ENCODE data around the gene ECHS1. TPM values are rescaled to one million over a fixed set of nuclear protein-coding genes. Genes with fewer than 3 reads are reported as not detected.

Gene ECHS1
- polyA plus RNA-seq, 1 of the 3 experiments (the other 2 are of a cell fraction), result 97.8 TPM

- peaks cover 7 to 28% of the 10 kb centered on the region in 2 experiments; a peak in 2 of 4 replicates for H3K4me1 ChIP-seq (ENCODE audit: control insufficient read depth in 1 of 2, insufficient read depth in 2 of 2, low read depth in 1 of 2, low read length in 1 of 2)
- ChIA-PET CTCF (interaction anchor here (0.6 to 4.7 kb wide), 42 partner anchors 10 to 290 kb away, joined by 3 to 73 read pairs (median 4); partner anchors contain the start of genes ECHS1, FUOM, MTG1 and PRAP1), POLR2A (interaction anchor here (0.6 kb wide), 1 partner anchor 290 kb away, joined by 3 read pairs; no protein-coding TSS in a partner anchor)
- H3K4me2 ChIP-seq, result peak overlapping the region; percentile 67
- H3K36me3 ChIP-seq (replicated peaks in 1 of 2; ENCODE audit: control insufficient read depth in 1 of 2, insufficient read depth in 2 of 2, low read length in 1 of 2), result no peaks in the 10 kb centered on the region
- WGBS (ENCODE audit: low lambda C conversion rate), result 16% methylated on average over 34 of the region's 37 CpGs
- TF ChIP-seq CTCF (IDR thresholded peaks at IDR 0.05), result peak; percentile 92
- no peak for TF ChIP-seq POLR2AphosphoS5 (IDR thresholded peaks at IDR 0.05; ENCODE audit: low read depth, low read length)
- TF ChIP-seq JUND (IDR thresholded peaks at IDR 0.05), result no peak
- TF ChIP-seq RAD21 (IDR thresholded peaks at IDR 0.05; ENCODE audit: low read length), result peak; percentile 87
- no peak for TF ChIP-seq USF1 (IDR thresholded peaks at IDR 0.05; ENCODE audit: borderline replicate concordance, low read depth)
- no peak for TF ChIP-seq RCOR1 (IDR thresholded peaks at IDR 0.05; ENCODE audit: low read length)
- TF ChIP-seq SMC3 (IDR thresholded peaks at IDR 0.05; ENCODE audit: low read depth, low read length), result peak; percentile 80
- TF ChIP-seq CHD2 (IDR thresholded peaks at IDR 0.05; ENCODE audit: low read length, partially characterized antibody), result no peak
- TF ChIP-seq EZH2phosphoT487 (IDR thresholded peaks at IDR 0.05; ENCODE audit: borderline replicate concordance, low read depth), result no peak
- TF ChIP-seq FOXJ3 (CRISPR knock-in tag; IDR thresholded peaks at IDR 0.05), result no peak
- DNase-seq, result peak; percentile 90
- H3K27me3 ChIP-seq (ENCODE audit: insufficient read depth), result peaks cover 27% of the 10 kb centered on the region
- peak overlapping the region; percentile 2 to 37; a peak in 2 of 4 replicates for H3K4me3 ChIP-seq (ENCODE audit: low read depth in 2 of 2, low read length in 1 of 2)
- no peaks in the 10 kb centered on the region for H4K20me1 ChIP-seq (ENCODE audit: insufficient read depth)
- no peaks in the 10 kb centered on the region for H3K9me3 ChIP-seq
- peaks cover 7% of the 10 kb centered on the region for H3F3A ChIP-seq (replicated peaks; ENCODE audit: insufficient read depth)
- no peak overlapping the region for H3K27ac ChIP-seq (ENCODE audit: low read depth in 2 of 2, low read length in 1 of 2)
- peak overlapping the region; percentile 48; the same call in 1 of the 2 replicates for H2AFZ ChIP-seq (ENCODE audit: low read depth)
- no peak overlapping the region for H3K9ac ChIP-seq
- no peaks in the 10 kb centered on the region for H3K79me2 ChIP-seq (ENCODE audit: insufficient read depth)
- no peaks in the 10 kb centered on the region for H3K9me2 ChIP-seq
Measured at GRCh38 chr10:133329491-133330202, 43.5 kb downstream of the ECHS1 start.

GRCh38 chr10:133328358-133329343 lies 44.5 kb downstream of the ECHS1 start:
- Histone ChIP-seq H3F3A (replicated peaks; ENCODE audit: insufficient read depth) (peaks cover 7% of the 10 kb centered on the region), H3K4me2 (no peak overlapping the region), H3K4me3 (ENCODE audit: low read depth in 2 of 2, low read length in 1 of 2) (no peak overlapping the region), H4K20me1 (ENCODE audit: insufficient read depth) (no peaks in the 10 kb centered on the region), H2AFZ (ENCODE audit: low read depth) (no peak overlapping the region), H3K27me3 (ENCODE audit: insufficient read depth) (peaks cover 24% of the 10 kb centered on the region), H3K9me2 (no peaks in the 10 kb centered on the region), H3K9ac (no peak overlapping the region), H3K9me3 (no peaks in the 10 kb centered on the region), H3K79me2 (ENCODE audit: insufficient read depth) (no peaks in the 10 kb centered on the region), H3K36me3 (replicated peaks in 1 of 2; ENCODE audit: control insufficient read depth in 1 of 2, insufficient read depth in 2 of 2, low read length in 1 of 2) (no peaks in the 10 kb centered on the region), H3K27ac (ENCODE audit: low read depth in 2 of 2, low read length in 1 of 2) (peak overlapping the region in 1 of 2 experiments; percentile 1; a peak in 1 of 4 replicates), H3K4me1 (ENCODE audit: control insufficient read depth in 1 of 2, insufficient read depth in 2 of 2, low read depth in 1 of 2, low read length in 1 of 2) (peaks cover 7 to 31% of the 10 kb centered on the region in 2 experiments; a peak in 2 of 4 replicates)
- POLR2A ChIA-PET, result interaction anchor here (1.4 kb wide), 1 partner anchor 32 kb away, joined by 4 read pairs; no protein-coding TSS in a partner anchor
- no peak for DNase-seq
- WGBS (ENCODE audit: low lambda C conversion rate), result 88% methylated on average over 4 of the region's 15 CpGs
- CTCF ChIA-PET, result interaction anchor here (0.6 to 4.7 kb wide), 41 partner anchors 9 to 291 kb away, joined by 3 to 73 read pairs (median 5); partner anchors contain the start of genes ECHS1, FUOM, MTG1 and PRAP1
- TF ChIP-seq RXRA (IDR thresholded peaks at IDR 0.05; ENCODE audit: borderline replicate concordance, low read depth) (no peak), REST (IDR thresholded peaks at IDR 0.05; ENCODE audit: low read depth, low read length) (no peak), FOXJ3 (CRISPR knock-in tag; IDR thresholded peaks at IDR 0.05) (no peak), SMC3 (IDR thresholded peaks at IDR 0.05; ENCODE audit: low read depth, low read length) (no peak), TCF12 (IDR thresholded peaks at IDR 0.05) (no peak), EZH2phosphoT487 (IDR thresholded peaks at IDR 0.05; ENCODE audit: borderline replicate concordance, low read depth) (no peak), CTCF (IDR thresholded peaks at IDR 0.05) (no peak), ELF1 (IDR thresholded peaks at IDR 0.05) (no peak)
